Measurements from ENCODE around the gene ANKRD12.
"Not testable (repeated sequence)": the region's sequence is repeated elsewhere in the genome, so short reads cannot be mapped to it uniquely, and the experiment has no call there.

The ANKRD12 gene

GRCh38 chr18:9153256-9153655 lies 16.7 kb downstream of the ANKRD12 start:
- Histone ChIP-seq H3K9me2 (replicated peaks; ENCODE audit: control insufficient read depth, low read length) (no peaks in the 10 kb centered on the region), H3K27ac (ENCODE audit: low read depth, low read length) (no peak overlapping the region), H3K4me1 (ENCODE audit: control insufficient read depth, low read length) (peaks cover 5% of the 10 kb centered on the region; the same call in 1 of the 2 replicates), H3K79me2 (ENCODE audit: control insufficient read depth, low read length) (peaks cover 89% of the 10 kb centered on the region), H3K36me3 (ENCODE audit: control insufficient read depth, low read length) (no peaks in the 10 kb centered on the region), H4K20me1 (ENCODE audit: control insufficient read depth, insufficient read depth, low read depth, low read length) (no peaks in the 10 kb centered on the region), H3K4me2 (ENCODE audit: low read length) (no peak overlapping the region), H3K27me3 (ENCODE audit: control insufficient read depth, low read length) (no peaks in the 10 kb centered on the region), H3F3A (ENCODE audit: control insufficient read depth, insufficient read depth) (no peaks in the 10 kb centered on the region), H3K4me3 (ENCODE audit: low read length) (no peak overlapping the region), H3K9me3 (ENCODE audit: control insufficient read depth, insufficient read depth, low read length) (no peaks in the 10 kb centered on the region)
- no peak for TF ChIP-seq EZH2phosphoT487 (IDR thresholded peaks at IDR 0.05; ENCODE audit: borderline replicate concordance, low read length)

GRCh38 chr18:9156604-9157249 lies 20.1 kb downstream of the ANKRD12 start:
- H3K27me3 ChIP-seq (ENCODE audit: control insufficient read depth, low read length), result no peaks in the 10 kb centered on the region
- no peak overlapping the region for H3K4me2 ChIP-seq (ENCODE audit: low read length)
- no peak overlapping the region for H3K4me3 ChIP-seq (ENCODE audit: low read length)
- H3K36me3 ChIP-seq (ENCODE audit: control insufficient read depth, low read length), result no peaks in the 10 kb centered on the region
- H4K20me1 ChIP-seq (ENCODE audit: control insufficient read depth, insufficient read depth, low read depth, low read length), result no peaks in the 10 kb centered on the region
- peaks cover 75% of the 10 kb centered on the region for H3K79me2 ChIP-seq (ENCODE audit: control insufficient read depth, low read length)
- H3F3A ChIP-seq (ENCODE audit: control insufficient read depth, insufficient read depth), result no peaks in the 10 kb centered on the region
- H3K4me1 ChIP-seq (ENCODE audit: control insufficient read depth, low read length), result no peaks in the 10 kb centered on the region
- no peaks in the 10 kb centered on the region for H3K9me2 ChIP-seq (replicated peaks; ENCODE audit: control insufficient read depth, low read length)
- TF ChIP-seq EZH2phosphoT487 (IDR thresholded peaks at IDR 0.05; ENCODE audit: borderline replicate concordance, low read length) (no peak), CTCF (IDR thresholded peaks at IDR 0.05; ENCODE audit: low read depth, low read length, poor library complexity, severe bottlenecking) (no peak)
- H3K27ac ChIP-seq (ENCODE audit: low read depth, low read length), result no peak overlapping the region
- no peaks in the 10 kb centered on the region for H3K9me3 ChIP-seq (ENCODE audit: control insufficient read depth, insufficient read depth, low read length)

- Histone ChIP-seq H3K4me2 (ENCODE audit: low read length) (no peak overlapping the region), H3K9me3 (ENCODE audit: control insufficient read depth, insufficient read depth, low read length) (no peaks in the 10 kb centered on the region; the same call in 1 of the 2 replicates), H4K20me1 (ENCODE audit: control insufficient read depth, insufficient read depth, low read depth, low read length) (no peaks in the 10 kb centered on the region), H3K4me1 (ENCODE audit: control insufficient read depth, low read length) (no peaks in the 10 kb centered on the region), H3K4me3 (ENCODE audit: low read length) (no peak overlapping the region), H3K27me3 (ENCODE audit: control insufficient read depth, low read length) (no peaks in the 10 kb centered on the region), H3K9me2 (replicated peaks; ENCODE audit: control insufficient read depth, low read length) (no peaks in the 10 kb centered on the region), H3K27ac (ENCODE audit: low read depth, low read length) (no peak overlapping the region), H3F3A (ENCODE audit: control insufficient read depth, insufficient read depth) (no peaks in the 10 kb centered on the region), H3K79me2 (ENCODE audit: control insufficient read depth, low read length) (peaks cover 77% of the 10 kb centered on the region), H3K36me3 (ENCODE audit: control insufficient read depth, low read length) (no peaks in the 10 kb centered on the region)
- no peak for TF ChIP-seq EZH2phosphoT487 (IDR thresholded peaks at IDR 0.05; ENCODE audit: borderline replicate concordance, low read length)
- TF ChIP-seq CTCF (IDR thresholded peaks at IDR 0.05; ENCODE audit: low read depth, low read length, poor library complexity, severe bottlenecking), result no peak
Measured at GRCh38 chr18:9157806-9158205, 21.2 kb downstream of the ANKRD12 start.

- Histone ChIP-seq H3F3A (ENCODE audit: control insufficient read depth, insufficient read depth) (no peaks in the 10 kb centered on the region), H4K20me1 (ENCODE audit: control insufficient read depth, insufficient read depth, low read depth, low read length) (no peaks in the 10 kb centered on the region), H3K4me3 (ENCODE audit: low read length) (no peak overlapping the region), H3K27me3 (ENCODE audit: control insufficient read depth, low read length) (no peaks in the 10 kb centered on the region), H3K4me2 (ENCODE audit: low read length) (no peak overlapping the region), H3K9me2 (replicated peaks; ENCODE audit: control insufficient read depth, low read length) (no peaks in the 10 kb centered on the region), H3K9me3 (ENCODE audit: control insufficient read depth, insufficient read depth, low read length) (peaks cover 11% of the 10 kb centered on the region; the same call in 1 of the 2 replicates), H3K79me2 (ENCODE audit: control insufficient read depth, low read length) (peaks cover 77% of the 10 kb centered on the region), H3K4me1 (ENCODE audit: control insufficient read depth, low read length) (no peaks in the 10 kb centered on the region), H3K36me3 (ENCODE audit: control insufficient read depth, low read length) (no peaks in the 10 kb centered on the region), H3K27ac (ENCODE audit: low read depth, low read length) (no peak overlapping the region)
- no peak for TF ChIP-seq CTCF (IDR thresholded peaks at IDR 0.05; ENCODE audit: low read depth, low read length, poor library complexity, severe bottlenecking)
- TF ChIP-seq EZH2phosphoT487 (IDR thresholded peaks at IDR 0.05; ENCODE audit: borderline replicate concordance, low read length), result no peak
Measured at GRCh38 chr18:9160014-9160413, 23.4 kb downstream of the ANKRD12 start.

GRCh38 chr18:9162663-9163062 lies 26.1 kb downstream of the ANKRD12 start:
- not testable (repeated sequence) for H3K9me2 ChIP-seq (replicated peaks; ENCODE audit: control insufficient read depth, low read length); H3K27me3 ChIP-seq (ENCODE audit: control insufficient read depth, low read length); H3K4me1 ChIP-seq (ENCODE audit: control insufficient read depth, low read length); H3K36me3 ChIP-seq (ENCODE audit: control insufficient read depth, low read length); H3F3A ChIP-seq (ENCODE audit: control insufficient read depth, insufficient read depth); H4K20me1 ChIP-seq (ENCODE audit: control insufficient read depth, insufficient read depth, low read depth, low read length); H3K4me2 ChIP-seq (ENCODE audit: low read length); H3K27ac ChIP-seq (ENCODE audit: low read depth, low read length); H3K4me3 ChIP-seq (ENCODE audit: low read length)
- Histone ChIP-seq H3K79me2 (ENCODE audit: control insufficient read depth, low read length) (peaks cover 59% of the 10 kb centered on the region), H3K9me3 (ENCODE audit: control insufficient read depth, insufficient read depth, low read length) (peaks cover 14% of the 10 kb centered on the region; the same call in 1 of the 2 replicates)

Measured in DOHH2 (cell line).